Measurements from ENCODE around the gene COL18A1.
"Not testable (repeated sequence)": the region's sequence is repeated elsewhere in the genome, so short reads cannot be mapped to it uniquely, and the experiment has no call there.

The COL18A1 gene

GRCh38 chr21:45367402-45368351 lies 37.3 kb upstream of the COL18A1 start:
- DNase-seq (ENCODE audit: low read depth) = no peak

- DNase-seq (ENCODE audit: low read depth) = not testable (repeated sequence)
Observed at GRCh38 chr21:45369018-45369417, 35.9 kb upstream of the COL18A1 start.

- no peak for DNase-seq (ENCODE audit: low read depth)
Observed at GRCh38 chr21:45370575-45370974, 34.4 kb upstream of the COL18A1 start.

- no peak for DNase-seq (ENCODE audit: low read depth)
Observed at GRCh38 chr21:45371081-45371480, 33.9 kb upstream of the COL18A1 start.

GRCh38 chr21:45371655-45372054 lies 33.3 kb upstream of the COL18A1 start:
- no peak for DNase-seq (ENCODE audit: low read depth)

GRCh38 chr21:45372732-45373355 lies 32.1 kb upstream of the COL18A1 start:
- no peak for DNase-seq (ENCODE audit: low read depth)

GRCh38 chr21:45373991-45374816 lies 30.8 kb upstream of the COL18A1 start:
- DNase-seq (ENCODE audit: low read depth) = no peak

- no peak for DNase-seq (ENCODE audit: low read depth)
Observed at GRCh38 chr21:45374826-45375455, 30.0 kb upstream of the COL18A1 start.

GRCh38 chr21:45376459-45377324 lies 28.3 kb upstream of the COL18A1 start:
- DNase-seq (ENCODE audit: low read depth) = peak; percentile 31

- DNase-seq (ENCODE audit: low read depth) = no peak
Observed at GRCh38 chr21:45377325-45377709, 27.6 kb upstream of the COL18A1 start.

- DNase-seq (ENCODE audit: low read depth) = no peak
Observed at GRCh38 chr21:45377866-45378257, 27.1 kb upstream of the COL18A1 start.

- DNase-seq (ENCODE audit: low read depth) = no peak
Observed at GRCh38 chr21:45378258-45378966, 26.6 kb upstream of the COL18A1 start.

GRCh38 chr21:45379171-45379900 lies 25.6 kb upstream of the COL18A1 start:
- DNase-seq (ENCODE audit: low read depth) = no peak

GRCh38 chr21:45379901-45380330 lies 25.0 kb upstream of the COL18A1 start:
- no peak for DNase-seq (ENCODE audit: low read depth)

GRCh38 chr21:45380566-45380965 lies 24.4 kb upstream of the COL18A1 start:
- DNase-seq (ENCODE audit: low read depth) = no peak

- DNase-seq (ENCODE audit: low read depth) = no peak
Observed at GRCh38 chr21:45381036-45381787, 23.8 kb upstream of the COL18A1 start.

- no peak for DNase-seq (ENCODE audit: low read depth)
Observed at GRCh38 chr21:45381865-45382696, 22.9 kb upstream of the COL18A1 start.

- no peak for DNase-seq (ENCODE audit: low read depth)
Observed at GRCh38 chr21:45382697-45382997, 22.3 kb upstream of the COL18A1 start.
